Heart left ventricle (tissue), 16 donors: ENCODE results near the gene GRM5. TPM values are rescaled to one million over a fixed set of nuclear protein-coding genes. Genes with fewer than 3 reads are reported as not detected.
"Not testable (repeated sequence)": the region's sequence is repeated elsewhere in the genome, so short reads cannot be mapped to it uniquely, and the experiment has no call there.

Experiments
- ATAC-seq, 4 donors: fragments of 200-7000 bp; cut with Tn5 transposase; one replicate each; pipeline ENCODE4 v1.9.1; 2020 to 2022; ENCODE audit warnings: moderate library complexity in 4 of 4, mild to moderate bottlenecking in 3 of 4, moderate number of reproducible peaks in 1 of 4
- DNase-seq, 5 donors: peaks; one replicate each; pipeline ENCODE4 v3.0.0-alpha.2; 2020
- H3K27ac ChIP-seq, 12 donors: fragments of 200-600 bp; sonication (generic) in 4 of 12; one replicate each; pipeline versions ENCODE4 v1.5.0 to v1.8.0; 2016 to 2022; ENCODE audit warnings: mild to moderate bottlenecking in 2 of 12
- H3K27me3 ChIP-seq, 9 donors: fragments of 200-600 bp; sonication (generic) in 2 of 9; one replicate each; pipeline versions ENCODE4 v1.5.1 to v1.8.0; 2016 to 2022; ENCODE audit warnings: mild to moderate bottlenecking in 3 of 9
- H3K36me3 ChIP-seq, 9 donors: fragments of 200-600 bp; sonication (generic) in 2 of 9; one replicate each; pipeline versions ENCODE4 v1.5.0 to v1.8.0; 2018 to 2022; ENCODE audit warnings: mild to moderate bottlenecking in 2 of 9
- H3K4me1 ChIP-seq, 12 donors: fragments of 200-600 bp; sonication (generic) in 4 of 12; one replicate each; pipeline versions ENCODE4 v1.5.0 to v1.8.0; 2016 to 2022; ENCODE audit warnings: mild to moderate bottlenecking in 3 of 12
- H3K4me3 ChIP-seq, 12 donors: fragments of 200-600 bp; sonication (generic) in 4 of 12; one replicate each; pipeline versions ENCODE4 v1.5.0 to v1.8.0; 2017 to 2022; ENCODE audit warnings: mild to moderate bottlenecking in 9 of 12, moderate library complexity in 4 of 12
- H3K9me3 ChIP-seq, 12 donors: fragments of 200-600 bp; sonication (generic) in 4 of 12; one replicate each; pipeline versions ENCODE4 v1.5.0 to v1.8.0; 2016 to 2022; ENCODE audit warnings: mild to moderate bottlenecking in 1 of 12
- CTCF ChIP-seq, 12 donors: fragments of 200-600 bp; sonication (generic) in 4 of 12; IDR thresholded peaks; one replicate each; pipeline versions ENCODE4 v1.5.0 to v1.8.0; 2018 to 2022; ENCODE audit warnings: antibody characterized with exemption in 12 of 12, mild to moderate bottlenecking in 5 of 12
- POLR2A ChIP-seq, 2 donors: fragments of 450-650 bp; IDR thresholded peaks; one replicate each; pipeline ENCODE4 v1.6.1; 2017; ENCODE audit warnings: antibody characterized with exemption in 2 of 2, mild to moderate bottlenecking in 2 of 2, moderate library complexity in 2 of 2
- WGBS, 4 donors: extraction: QIAGEN DNeasy Blood & Tissue Kit in 2 of 4; methylation state at CpG; one replicate each; pipeline versions ENCODE4 v1.1.5 to v1.1.7; 2013 to 2018; 5-methylcytosine and 5-hydroxymethylcytosine counted together
- intact Hi-C, 10 donors: fragments of 100-400 bp; cut with DNase I; formaldehyde crosslinking; loops; one replicate each; pipeline versions ENCODE4 v1.11.1 to v1.14.2; 2022
- polyA plus RNA-seq, 2 donors: library from polyadenylated mRNA; stranded (reverse); fragments of 200-250 nt; gene quantifications; one replicate each; pipeline ENCODE4 v1.2.3, GENCODE V29; 2013
- total RNA-seq, 9 donors: library from RNA; depleted of rRNA in 2 of 9; stranded (reverse); fragments of >200 nt in 2 of 9; fragmentation: NEBNext Ultra II Directional in 3 of 9; extraction: Animal tissue kit (Norgen Biotek cat#: 25700) in 3 of 9; gene quantifications; one replicate each; pipeline versions ENCODE4 v1.1.0 to v1.2.4, GENCODE V29; 2016 to 2023
- donor health status: ischemic (EF 13 %, LVEDD 7.1; RV severe dilation, severe dysfunction).
- donor health status: healthy with polysubstance abuse.
- donor health status: DM: no; HTN: yes; CAD: no.
- donor health status: DM: no; HTN: no; CAD: no.
- donor health status: ischemic (EF 25% LVEDD 6.9; RV normal size, moderate dysfunction).
- donor health status: ischemic (EF 25% LVEDD 5.7; RV mildly dilated, moderate dysfunction).
- donor health status: healthy.
- donor health status: DM: yes; HTN: yes; CAD: no.
- donor health status: ischemic (EF 35%, LVEDD 5.7; RV mildly dilated, moderate dysfunction).
- donor health status: nonischemic (EF 11% LVEDD 7.7; RV severe dilation, severe dysfunction).
- donor health status: DM: yes; HTN: yes; CAD: no.
- donor health status: PGD.
- donor health status: ischemic (EF 29% LVEDD 5.4; RV normal size, mild dysfunction).
- donor health status: nonischemic (EF 23%, LVEDD 6.1; RV moderate dilation, normal function).

GRM5 gene
- total and polyA plus RNA-seq, 11 donors, result 0.01 to 0.09 (median 0.09) TPM; not detected in 8

- 51 to 64% (median 56%) methylated on average over 3 of the region's 3 CpGs for WGBS, 4 donors
- Histone ChIP-seq H3K4me3 (no peak overlapping the region), H3K9me3 (peaks cover 0 to 26% (median 13%) of the 10 kb centered on the region in 12 donors), H3K4me1 (no peaks in the 10 kb centered on the region), H3K36me3 (no peaks in the 10 kb centered on the region), H3K27me3 (no peaks in the 10 kb centered on the region), H3K27ac (no peak overlapping the region)
- TF ChIP-seq CTCF (IDR thresholded peaks at IDR 0.05), result no peak
- no peak for TF ChIP-seq POLR2A (IDR thresholded peaks at IDR 0.05)
- intact Hi-C loops, result no loop called here
- no peak for DNase-seq
- ATAC-seq, result no peak
Observed at GRCh38 chr11:88886796-88887195, 179.0 kb downstream of the GRM5 start.

- DNase-seq, H3K4me3 ChIP-seq, ATAC-seq, H3K4me1 ChIP-seq, intact Hi-C loops, H3K27me3 ChIP-seq, H3K36me3 ChIP-seq, H3K27ac ChIP-seq: not testable (repeated sequence)
- 71 to 81% (median 77%) methylated on average over 3 of the region's 3 CpGs for WGBS, 4 donors
- peaks cover 0 to 22% (median 13%) of the 10 kb centered on the region in 12 donors for H3K9me3 ChIP-seq
Observed at GRCh38 chr11:88882800-88883199, 183.0 kb downstream of the GRM5 start.

GRCh38 chr11:88861618-88862017, 204.2 kb downstream of the GRM5 start:
- no peaks in the 10 kb centered on the region for H3K4me1 ChIP-seq
- intact Hi-C loops, result no loop called here
- no peak for ATAC-seq
- DNase-seq, result no peak
- H3K27me3 ChIP-seq, result no peaks in the 10 kb centered on the region
- H3K36me3 ChIP-seq, result no peaks in the 10 kb centered on the region
- no peak overlapping the region for H3K4me3 ChIP-seq
- H3K9me3 ChIP-seq, result peaks cover 0 to 3% (median 0%) of the 10 kb centered on the region in 12 donors
- no peak overlapping the region for H3K27ac ChIP-seq
- no peak for TF ChIP-seq POLR2A (IDR thresholded peaks at IDR 0.05)
- TF ChIP-seq CTCF (IDR thresholded peaks at IDR 0.05), result no peak

- H3K4me3 ChIP-seq, H3K9me3 ChIP-seq, ATAC-seq, DNase-seq, H3K4me1 ChIP-seq, H3K36me3 ChIP-seq, H3K27me3 ChIP-seq, H3K27ac ChIP-seq, intact Hi-C loops: not testable (repeated sequence)
- WGBS, 4 donors, result 67 to 83% (median 81%) methylated on average over 4 of the region's 4 CpGs
Observed at GRCh38 chr11:88860431-88860830, 205.4 kb downstream of the GRM5 start.

GRCh38 chr11:88853963-88854362, 211.8 kb downstream of the GRM5 start:
- H3K4me3 ChIP-seq, intact Hi-C loops, H3K36me3 ChIP-seq, DNase-seq, H3K27ac ChIP-seq, H3K27me3 ChIP-seq, H3K9me3 ChIP-seq, ATAC-seq, H3K4me1 ChIP-seq: not testable (repeated sequence)
- 83 to 91% (median 88%) methylated on average over 2 of the region's 2 CpGs for WGBS, 4 donors

- intact Hi-C loops, ATAC-seq, H3K36me3 ChIP-seq: not testable (repeated sequence)
Observed at GRCh38 chr11:88851547-88851946, 214.2 kb downstream of the GRM5 start.

GRCh38 chr11:88849773-88850172, 216.0 kb downstream of the GRM5 start:
- H3K9me3 ChIP-seq, intact Hi-C loops: not testable (repeated sequence)

More at GRCh38 chr11:88851547-88851946, 214.2 kb downstream of the GRM5 start:
- not testable (repeated sequence) for H3K9me3 ChIP-seq, H3K27ac ChIP-seq, H3K27me3 ChIP-seq, DNase-seq, H3K4me1 ChIP-seq, H3K4me3 ChIP-seq

More at GRCh38 chr11:88849773-88850172, 216.0 kb downstream of the GRM5 start:
- not testable (repeated sequence) for H3K4me1 ChIP-seq, H3K4me3 ChIP-seq, ATAC-seq, H3K27ac ChIP-seq, H3K36me3 ChIP-seq, H3K27me3 ChIP-seq, DNase-seq
- 68 to 75% (median 72%) methylated on average over 4 to 5 of the region's 6 CpGs for WGBS, 4 donors
